MM.1S (cell line): ENCODE results near the gene FOSB.

Source experiments
- DNase-seq: peaks from one replicate; pipeline ENCODE4 v3.0.0-alpha.2; 2015
- H2AFZ ChIP-seq: fragments of 300-600 bp; sonication (generic); 2 replicates; pipeline ENCODE4 v1.6.0; 2016; ENCODE audit warnings: antibody characterized with exemption, low read length
- H3F3A ChIP-seq: fragments of 300-600 bp; sonication (generic); 2 replicates; pipeline ENCODE4 v1.6.1; 2016; ENCODE audit warnings: mild to moderate bottlenecking, antibody characterized with exemption, low read length, moderate library complexity, mixed read lengths; ENCODE audit not compliant: insufficient read depth
- H3K27ac ChIP-seq: fragments of 300-600 bp; sonication (generic); 2 replicates; pipeline ENCODE4 v1.5.1; 2016; ENCODE audit warnings: mild to moderate bottlenecking, low read length
- H3K27me3 ChIP-seq: fragments of 300-600 bp; sonication (generic); replicated peaks from 2 replicates; pipeline ENCODE4 v1.6.0; 2016; ENCODE audit warnings: low read length; ENCODE audit not compliant: insufficient read depth
- H3K36me3 ChIP-seq: fragments of 300-600 bp; sonication (generic); replicated peaks from 2 replicates; pipeline ENCODE4 v1.6.1; 2016; ENCODE audit warnings: mild to moderate bottlenecking, low read length, mixed read lengths; ENCODE audit not compliant: insufficient read depth
- H3K4me1 ChIP-seq: fragments of 300-600 bp; sonication (generic); 2 replicates; pipeline ENCODE4 v1.6.1; 2016; ENCODE audit warnings: low read length, mixed read lengths
- H3K4me2 ChIP-seq: fragments of 300-600 bp; sonication (generic); 2 replicates; pipeline ENCODE4 v1.6.0; 2016; ENCODE audit warnings: low read depth, low read length
- H3K4me3 ChIP-seq: fragments of 300-600 bp; sonication (generic); 2 replicates; pipeline ENCODE4 v1.5.1; 2016; ENCODE audit warnings: low read length, mixed read lengths
- H3K79me2 ChIP-seq: fragments of 300-600 bp; sonication (generic); 2 replicates; pipeline ENCODE4 v1.6.1; 2016; ENCODE audit warnings: mixed run types, low read length, mixed read lengths
- H3K9ac ChIP-seq: fragments of 300-600 bp; sonication (generic); 2 replicates; pipeline ENCODE4 v1.6.1; 2016; ENCODE audit warnings: low read length, mixed read lengths
- H3K9me2 ChIP-seq: fragments of 300-600 bp; sonication (generic); replicated peaks from 2 replicates; pipeline ENCODE4 v1.6.1; 2016; ENCODE audit warnings: mild to moderate bottlenecking, low read length, mixed read lengths; ENCODE audit not compliant: insufficient read depth
- H3K9me3 ChIP-seq: fragments of 300-600 bp; sonication (generic); replicated peaks from 2 replicates; pipeline ENCODE4 v1.6.1; 2016; ENCODE audit warnings: mild to moderate bottlenecking, low read length, mixed read lengths; ENCODE audit not compliant: insufficient read depth
- H4K20me1 ChIP-seq: fragments of 300-600 bp; sonication (generic); 2 replicates; pipeline ENCODE4 v1.6.1; 2016; ENCODE audit warnings: mild to moderate bottlenecking, low read length, moderate library complexity, mixed read lengths; ENCODE audit not compliant: insufficient read depth
- EZH2 ChIP-seq: fragments of 300-600 bp; sonication (generic); optimal IDR thresholded peaks from 2 replicates; pipeline ENCODE3; 2017; ENCODE audit warnings: low read depth, mild to moderate bottlenecking, antibody characterized with exemption, low read length, mixed read lengths
- EZH2phosphoT487 ChIP-seq: fragments of 300-600 bp; sonication (generic); IDR thresholded peaks from 2 replicates; pipeline ENCODE4 v1.6.1; 2018; ENCODE audit warnings: antibody characterized with exemption, low read length
- TF ChIP-seq, protein P1 (sequence below): fragments of 300-600 bp; sonication (generic); IDR thresholded peaks from 2 replicates; pipeline ENCODE4 v1.5.1; 2016; ENCODE audit warnings: antibody characterized with exemption, low read length, mixed read lengths

Gene FOSB

DNA sequence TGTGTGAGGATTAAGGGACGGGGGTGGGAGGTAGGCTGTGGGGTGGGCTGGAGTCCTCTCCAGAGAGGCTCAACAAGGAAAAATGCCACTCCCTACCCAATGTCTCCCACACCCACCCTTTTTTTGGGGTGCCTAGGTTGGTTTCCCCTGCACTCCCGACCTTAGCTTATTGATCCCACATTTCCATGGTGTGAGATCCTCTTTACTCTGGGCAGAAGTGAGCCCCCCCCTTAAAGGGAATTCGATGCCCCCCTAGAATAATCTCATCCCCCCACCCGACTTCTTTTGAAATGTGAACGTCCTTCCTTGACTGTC lies 5.5 kb downstream of the FOSB start:
- H3K9me3 ChIP-seq: no peaks in the 10 kb centered on the region
- no peak overlapping the region for H3K27ac ChIP-seq
- H2AFZ ChIP-seq: no peak overlapping the region
- peaks cover 19% of the 10 kb centered on the region for H3F3A ChIP-seq
- no peaks in the 10 kb centered on the region for H3K79me2 ChIP-seq
- peaks cover 6% of the 10 kb centered on the region; the same call in 1 of the 2 replicates for H3K4me1 ChIP-seq
- H3K36me3 ChIP-seq: no peaks in the 10 kb centered on the region
- no peak overlapping the region for H3K4me2 ChIP-seq
- TF ChIP-seq EZH2phosphoT487: no peak
- no peak for TF ChIP-seq EZH2
- TF ChIP-seq, protein P1, sequence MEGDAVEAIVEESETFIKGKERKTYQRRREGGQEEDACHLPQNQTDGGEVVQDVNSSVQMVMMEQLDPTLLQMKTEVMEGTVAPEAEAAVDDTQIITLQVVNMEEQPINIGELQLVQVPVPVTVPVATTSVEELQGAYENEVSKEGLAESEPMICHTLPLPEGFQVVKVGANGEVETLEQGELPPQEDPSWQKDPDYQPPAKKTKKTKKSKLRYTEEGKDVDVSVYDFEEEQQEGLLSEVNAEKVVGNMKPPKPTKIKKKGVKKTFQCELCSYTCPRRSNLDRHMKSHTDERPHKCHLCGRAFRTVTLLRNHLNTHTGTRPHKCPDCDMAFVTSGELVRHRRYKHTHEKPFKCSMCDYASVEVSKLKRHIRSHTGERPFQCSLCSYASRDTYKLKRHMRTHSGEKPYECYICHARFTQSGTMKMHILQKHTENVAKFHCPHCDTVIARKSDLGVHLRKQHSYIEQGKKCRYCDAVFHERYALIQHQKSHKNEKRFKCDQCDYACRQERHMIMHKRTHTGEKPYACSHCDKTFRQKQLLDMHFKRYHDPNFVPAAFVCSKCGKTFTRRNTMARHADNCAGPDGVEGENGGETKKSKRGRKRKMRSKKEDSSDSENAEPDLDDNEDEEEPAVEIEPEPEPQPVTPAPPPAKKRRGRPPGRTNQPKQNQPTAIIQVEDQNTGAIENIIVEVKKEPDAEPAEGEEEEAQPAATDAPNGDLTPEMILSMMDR: no peak
- DNase-seq: no peak
- H4K20me1 ChIP-seq: no peaks in the 10 kb centered on the region
- H3K9ac ChIP-seq: no peak overlapping the region
- no peaks in the 10 kb centered on the region for H3K27me3 ChIP-seq
- no peak overlapping the region for H3K4me3 ChIP-seq
- no peaks in the 10 kb centered on the region for H3K9me2 ChIP-seq

DNA sequence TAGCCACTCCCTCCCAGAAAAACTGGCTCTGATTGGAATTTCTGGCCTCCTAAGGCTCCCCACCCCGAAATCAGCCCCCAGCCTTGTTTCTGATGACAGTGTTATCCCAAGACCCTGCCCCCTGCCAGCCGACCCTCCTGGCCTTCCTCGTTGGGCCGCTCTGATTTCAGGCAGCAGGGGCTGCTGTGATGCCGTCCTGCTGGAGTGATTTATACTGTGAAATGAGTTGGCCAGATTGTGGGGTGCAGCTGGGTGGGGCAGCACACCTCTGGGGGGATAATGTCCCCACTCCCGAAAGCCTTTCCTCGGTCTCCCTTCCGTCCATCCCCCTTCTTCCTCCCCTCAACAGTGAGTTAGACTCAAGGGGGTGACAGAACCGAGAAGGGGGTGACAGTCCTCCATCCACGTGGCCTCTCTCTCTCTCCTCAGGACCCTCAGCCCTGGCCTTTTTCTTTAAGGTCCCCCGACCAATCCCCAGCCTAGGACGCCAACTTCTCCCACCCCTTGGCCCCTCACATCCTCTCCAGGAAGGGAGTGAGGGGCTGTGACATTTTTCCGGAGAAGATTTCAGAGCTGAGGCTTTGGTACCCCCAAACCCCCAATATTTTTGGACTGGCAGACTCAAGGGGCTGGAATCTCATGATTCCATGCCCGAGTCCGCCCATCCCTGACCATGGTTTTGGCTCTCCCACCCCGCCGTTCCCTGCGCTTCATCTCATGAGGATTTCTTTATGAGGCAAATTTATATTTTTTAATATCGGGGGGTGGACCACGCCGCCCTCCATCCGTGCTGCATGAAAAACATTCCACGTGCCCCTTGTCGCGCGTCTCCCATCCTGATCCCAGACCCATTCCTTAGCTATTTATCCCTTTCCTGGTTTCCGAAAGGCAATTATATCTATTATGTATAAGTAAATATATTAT lies 6.1 kb downstream of the FOSB start:
- no peaks in the 10 kb centered on the region for H3K27me3 ChIP-seq
- H3K9ac ChIP-seq: no peak overlapping the region
- no peak overlapping the region for H2AFZ ChIP-seq

DNA sequence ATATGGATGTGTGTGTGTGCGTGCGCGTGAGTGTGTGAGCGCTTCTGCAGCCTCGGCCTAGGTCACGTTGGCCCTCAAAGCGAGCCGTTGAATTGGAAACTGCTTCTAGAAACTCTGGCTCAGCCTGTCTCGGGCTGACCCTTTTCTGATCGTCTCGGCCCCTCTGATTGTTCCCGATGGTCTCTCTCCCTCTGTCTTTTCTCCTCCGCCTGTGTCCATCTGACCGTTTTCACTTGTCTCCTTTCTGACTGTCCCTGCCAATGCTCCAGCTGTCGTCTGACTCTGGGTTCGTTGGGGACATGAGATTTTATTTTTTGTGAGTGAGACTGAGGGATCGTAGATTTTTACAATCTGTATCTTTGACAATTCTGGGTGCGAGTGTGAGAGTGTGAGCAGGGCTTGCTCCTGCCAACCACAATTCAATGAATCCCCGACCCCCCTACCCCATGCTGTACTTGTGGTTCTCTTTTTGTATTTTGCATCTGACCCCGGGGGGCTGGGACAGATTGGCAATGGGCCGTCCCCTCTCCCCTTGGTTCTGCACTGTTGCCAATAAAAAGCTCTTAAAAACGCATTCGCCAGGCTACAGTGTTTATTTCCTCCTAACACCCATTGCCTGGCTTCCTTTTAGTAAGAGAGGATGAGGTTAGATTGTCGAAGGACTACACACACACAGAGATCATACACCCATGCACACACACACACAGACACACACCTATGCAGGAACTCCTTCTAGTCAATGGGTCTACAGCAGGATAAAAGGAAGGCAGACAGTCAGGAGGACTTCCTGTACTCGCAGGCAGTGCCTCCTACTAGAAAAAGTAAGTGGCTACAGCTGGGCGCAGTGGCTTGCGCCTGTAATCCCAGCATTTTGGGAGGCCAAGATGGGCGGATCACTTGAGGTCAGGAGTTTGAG lies 7.1 kb downstream of the FOSB start:
- no peak for DNase-seq
- H3K4me1 ChIP-seq: peaks cover 12% of the 10 kb centered on the region
- TF ChIP-seq EZH2 (no peak), EZH2phosphoT487 (no peak)
- TF ChIP-seq, protein P1: no peak

More for the DNA sequence above, 6.1 kb downstream of the FOSB start:
- Histone ChIP-seq H4K20me1 (no peaks in the 10 kb centered on the region), H3K4me2 (no peak overlapping the region), H3K4me1 (peaks cover 6% of the 10 kb centered on the region; the same call in 1 of the 2 replicates), H3K27ac (no peak overlapping the region), H3K9me3 (no peaks in the 10 kb centered on the region), H3F3A (peaks cover 19% of the 10 kb centered on the region), H3K4me3 (no peak overlapping the region), H3K79me2 (no peaks in the 10 kb centered on the region), H3K9me2 (no peaks in the 10 kb centered on the region), H3K36me3 (no peaks in the 10 kb centered on the region)
- DNase-seq: no peak
- TF ChIP-seq, protein P1: no peak
- TF ChIP-seq EZH2 (no peak), EZH2phosphoT487 (no peak)

More for the DNA sequence above, 7.1 kb downstream of the FOSB start:
- no peaks in the 10 kb centered on the region for H3K9me2 ChIP-seq
- H3K4me2 ChIP-seq: no peak overlapping the region
- no peaks in the 10 kb centered on the region for H3K79me2 ChIP-seq
- H2AFZ ChIP-seq: no peak overlapping the region
- no peaks in the 10 kb centered on the region for H3K36me3 ChIP-seq
- no peak overlapping the region for H3K4me3 ChIP-seq
- no peaks in the 10 kb centered on the region for H4K20me1 ChIP-seq
- no peak overlapping the region for H3K9ac ChIP-seq
- no peaks in the 10 kb centered on the region for H3K27me3 ChIP-seq
- no peak overlapping the region for H3K27ac ChIP-seq
- no peaks in the 10 kb centered on the region for H3K9me3 ChIP-seq
- H3F3A ChIP-seq: peaks cover 14% of the 10 kb centered on the region
